Choroid plexus epithelial cell (primary cell): Measurements from ENCODE around the gene LYG2.
"Not testable (repeated sequence)": the region's sequence is repeated elsewhere in the genome, so short reads cannot be mapped to it uniquely, and the experiment has no call there.

Experiments used
- DNase-seq: peaks from one replicate; pipeline ENCODE4 v3.0.0-alpha.2; 2010; ENCODE audit warnings: low read depth
- H3K4me3 ChIP-seq: 2 replicates; pipeline ENCODE4 v1.5.1; 2011; ENCODE audit warnings: low read depth, mild to moderate bottlenecking, control low read depth, low read length, moderate library complexity
- CTCF ChIP-seq: conservative IDR thresholded peaks from 2 replicates; pipeline ENCODE4 v1.5.1; 2011; ENCODE audit warnings: low read depth, mild to moderate bottlenecking, control low read depth, inconsistent platforms, low read length, moderate library complexity

LYG2 gene

GRCh38 chr2:99255491-99256318 lies at the start of gene LYG2:
TSS of gene LYG2 (minus strand) at chr2:99255666. CDS start at chr2:99254260, 1,406 bp downstream.
- TF ChIP-seq CTCF: no peak
- H3K4me3 ChIP-seq: no peak within 1 kb of the TSS
- DNase-seq: no peak

GRCh38 chr2:99301097-99301496 lies 45.6 kb upstream of the LYG2 start, which contains the start of gene LYG1:
TSS of gene LYG1 (minus strand) at chr2:99301197. CDS start at chr2:99295670, 5,527 bp downstream.
- not testable (repeated sequence) for H3K4me3 ChIP-seq, DNase-seq

- DNase-seq: no peak
- no peak for TF ChIP-seq CTCF
Observed at GRCh38 chr2:99299580-99299979, 44.1 kb upstream of the LYG2 start.

GRCh38 chr2:99297994-99298393 lies 42.5 kb upstream of the LYG2 start:
- TF ChIP-seq CTCF: no peak
- DNase-seq: peak; percentile 31
- no peak overlapping the region for H3K4me3 ChIP-seq

More at GRCh38 chr2:99299580-99299979, 44.1 kb upstream of the LYG2 start:
- H3K4me3 ChIP-seq: no peak overlapping the region

- no peak overlapping the region for H3K4me3 ChIP-seq
- TF ChIP-seq CTCF: no peak
- DNase-seq: no peak
Observed at GRCh38 chr2:99285526-99285925, 30.1 kb upstream of the LYG2 start.

GRCh38 chr2:99279969-99280695 lies 24.7 kb upstream of the LYG2 start:
- TF ChIP-seq CTCF: no peak
- H3K4me3 ChIP-seq: no peak overlapping the region
- DNase-seq: peak; percentile 13

- DNase-seq: peak; percentile 83
- TF ChIP-seq CTCF: no peak
- peak overlapping the region; percentile 3 for H3K4me3 ChIP-seq
Observed at GRCh38 chr2:99278793-99279291, 23.4 kb upstream of the LYG2 start.

GRCh38 chr2:99278195-99278765 lies 22.8 kb upstream of the LYG2 start:
- DNase-seq, H3K4me3 ChIP-seq: not testable (repeated sequence)
